Femur (tissue), 1 donor: ENCODE measurements around the gene EFCAB11.

Source experiments
- DNase-seq: peaks from one replicate; pipeline ENCODE4 v3.0.0-alpha.2; 2017

Gene EFCAB11

DNA sequence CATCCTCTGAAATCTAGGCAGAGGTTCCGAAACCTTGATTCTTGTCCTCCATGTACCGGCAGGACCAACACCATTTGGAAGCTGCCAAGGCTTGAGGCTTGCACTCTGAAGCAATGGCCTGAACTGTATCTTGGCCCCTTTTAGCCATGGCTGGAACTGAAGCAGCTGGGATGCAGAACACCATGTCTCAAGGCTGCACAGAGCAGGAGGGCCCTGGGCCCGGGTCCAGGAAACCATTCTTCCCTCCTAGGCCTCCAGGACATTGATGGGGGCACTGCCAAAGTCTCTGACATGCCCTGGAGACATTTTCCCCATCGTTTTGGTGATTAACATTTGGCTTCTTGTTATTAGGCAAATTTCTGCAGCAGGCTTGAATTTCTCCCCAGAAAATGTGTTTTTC is 198.7 kb downstream of the EFCAB11 start:
- DNase-seq = no peak

DNA sequence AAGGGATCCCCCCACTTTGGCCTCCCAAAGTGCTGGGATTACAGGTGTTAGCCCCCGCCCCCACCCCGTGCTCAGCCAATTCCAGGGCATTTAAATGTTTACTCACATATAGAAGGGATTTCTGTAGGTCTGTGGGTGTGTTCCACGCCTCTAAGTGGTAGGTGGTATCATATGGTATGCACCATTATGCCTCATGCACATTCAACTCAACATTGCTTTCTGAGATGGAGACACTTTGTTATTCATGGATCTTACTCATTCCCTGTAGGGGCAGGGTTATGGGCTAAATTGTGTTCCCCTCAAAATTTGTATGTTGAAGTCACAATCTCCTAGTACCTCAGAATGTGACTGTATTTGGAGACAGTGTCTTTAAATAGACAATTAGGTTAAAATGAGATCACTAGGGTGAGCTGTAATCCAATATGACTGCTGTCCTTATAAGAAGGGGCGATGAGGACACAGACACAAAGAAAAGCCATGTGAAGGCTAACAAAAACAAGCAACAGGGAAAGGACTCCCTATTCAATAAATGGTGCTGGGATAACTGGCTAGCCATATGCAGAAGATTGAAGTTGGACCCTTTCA is 200.6 kb downstream of the EFCAB11 start:
- no peak for DNase-seq

DNA sequence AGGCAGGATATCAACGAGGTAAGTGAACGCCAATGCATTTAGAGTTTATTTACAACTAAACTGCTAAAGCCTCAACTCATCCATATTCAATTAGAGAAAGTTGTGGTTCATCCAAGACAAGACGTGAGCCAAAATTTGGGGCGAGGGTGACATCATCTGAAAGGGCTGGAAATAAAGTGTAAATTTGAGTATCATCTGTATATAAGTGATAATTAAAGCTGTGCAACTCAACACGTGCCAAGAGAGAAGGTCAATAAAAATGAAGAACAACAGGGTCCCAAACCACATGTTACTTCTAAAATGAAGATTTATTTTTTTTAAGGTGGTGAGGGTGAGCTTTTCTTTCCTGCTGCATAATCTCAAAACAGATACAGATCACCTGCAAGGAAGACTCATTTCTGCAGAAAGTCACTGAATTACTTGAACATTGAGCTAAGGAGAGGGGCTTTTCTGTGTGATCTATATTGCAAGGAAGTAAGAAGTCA is 203.6 kb downstream of the EFCAB11 start:
- DNase-seq = no peak

- DNase-seq = no peak
Measured at GRCh38 chr14:89750281-89750755, 204.2 kb downstream of the EFCAB11 start.

DNA sequence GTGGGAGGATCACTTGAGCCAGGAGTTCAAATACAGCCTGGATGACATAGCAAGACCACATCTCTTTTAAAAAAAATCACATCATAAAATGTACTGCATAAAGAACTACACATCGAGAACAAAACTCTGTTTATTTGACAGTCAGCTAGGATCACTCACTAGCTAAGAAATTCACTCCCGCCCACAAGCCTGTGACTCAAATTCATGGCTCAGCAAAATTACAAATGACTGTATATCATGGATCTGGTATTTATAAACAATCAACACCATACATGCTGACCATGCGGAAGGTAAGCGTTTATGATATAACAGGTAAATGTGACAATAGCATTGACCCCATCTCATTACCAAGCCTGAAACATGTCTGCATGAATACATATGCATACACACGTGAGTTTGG is 206.5 kb downstream of the EFCAB11 start:
- no peak for DNase-seq

GRCh38 chr14:89747126-89747525 is 207.4 kb downstream of the EFCAB11 start:
- DNase-seq = no peak

DNA sequence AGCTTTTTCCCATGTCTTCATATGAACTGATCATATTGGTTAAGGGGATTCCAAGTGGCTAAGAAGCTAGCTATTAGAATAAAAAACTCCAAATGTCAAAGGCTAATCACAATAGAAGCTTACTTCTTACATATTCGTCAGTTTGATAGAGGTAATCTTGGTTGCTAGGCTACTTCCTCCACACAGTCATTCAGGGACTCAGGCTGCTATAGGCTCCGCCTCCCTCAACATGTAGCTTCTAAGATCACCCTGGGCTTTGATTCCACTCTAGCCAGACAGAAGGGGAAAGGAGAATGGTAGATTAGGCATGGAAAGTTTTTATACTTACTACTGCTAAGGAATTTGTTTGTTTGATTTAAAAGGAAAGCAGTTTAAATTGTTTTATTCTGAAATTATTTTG is 207.9 kb downstream of the EFCAB11 start:
- no peak for DNase-seq

DNA sequence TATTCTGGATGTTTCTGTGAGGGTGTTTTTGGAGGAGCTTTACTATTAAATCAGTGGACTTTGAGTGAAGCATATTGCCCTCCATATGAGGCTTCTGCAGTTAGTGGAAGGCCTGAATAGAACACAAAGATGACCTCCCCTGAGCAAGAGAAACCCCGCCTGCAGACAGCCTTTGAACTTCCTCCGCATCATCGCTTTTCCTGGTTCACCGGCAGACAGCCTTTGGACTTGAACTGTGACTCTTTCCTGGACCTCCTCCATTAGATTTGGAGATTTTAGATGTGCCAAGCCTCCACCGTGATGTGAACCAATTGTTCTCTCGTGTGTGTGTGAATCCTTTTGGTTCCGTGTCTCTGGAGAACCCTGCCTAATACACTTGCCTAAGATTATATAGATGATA is 208.4 kb downstream of the EFCAB11 start:
- no peak for DNase-seq
